Measurements from ENCODE around the gene DOCK6.

DOCK6 gene, protein sequence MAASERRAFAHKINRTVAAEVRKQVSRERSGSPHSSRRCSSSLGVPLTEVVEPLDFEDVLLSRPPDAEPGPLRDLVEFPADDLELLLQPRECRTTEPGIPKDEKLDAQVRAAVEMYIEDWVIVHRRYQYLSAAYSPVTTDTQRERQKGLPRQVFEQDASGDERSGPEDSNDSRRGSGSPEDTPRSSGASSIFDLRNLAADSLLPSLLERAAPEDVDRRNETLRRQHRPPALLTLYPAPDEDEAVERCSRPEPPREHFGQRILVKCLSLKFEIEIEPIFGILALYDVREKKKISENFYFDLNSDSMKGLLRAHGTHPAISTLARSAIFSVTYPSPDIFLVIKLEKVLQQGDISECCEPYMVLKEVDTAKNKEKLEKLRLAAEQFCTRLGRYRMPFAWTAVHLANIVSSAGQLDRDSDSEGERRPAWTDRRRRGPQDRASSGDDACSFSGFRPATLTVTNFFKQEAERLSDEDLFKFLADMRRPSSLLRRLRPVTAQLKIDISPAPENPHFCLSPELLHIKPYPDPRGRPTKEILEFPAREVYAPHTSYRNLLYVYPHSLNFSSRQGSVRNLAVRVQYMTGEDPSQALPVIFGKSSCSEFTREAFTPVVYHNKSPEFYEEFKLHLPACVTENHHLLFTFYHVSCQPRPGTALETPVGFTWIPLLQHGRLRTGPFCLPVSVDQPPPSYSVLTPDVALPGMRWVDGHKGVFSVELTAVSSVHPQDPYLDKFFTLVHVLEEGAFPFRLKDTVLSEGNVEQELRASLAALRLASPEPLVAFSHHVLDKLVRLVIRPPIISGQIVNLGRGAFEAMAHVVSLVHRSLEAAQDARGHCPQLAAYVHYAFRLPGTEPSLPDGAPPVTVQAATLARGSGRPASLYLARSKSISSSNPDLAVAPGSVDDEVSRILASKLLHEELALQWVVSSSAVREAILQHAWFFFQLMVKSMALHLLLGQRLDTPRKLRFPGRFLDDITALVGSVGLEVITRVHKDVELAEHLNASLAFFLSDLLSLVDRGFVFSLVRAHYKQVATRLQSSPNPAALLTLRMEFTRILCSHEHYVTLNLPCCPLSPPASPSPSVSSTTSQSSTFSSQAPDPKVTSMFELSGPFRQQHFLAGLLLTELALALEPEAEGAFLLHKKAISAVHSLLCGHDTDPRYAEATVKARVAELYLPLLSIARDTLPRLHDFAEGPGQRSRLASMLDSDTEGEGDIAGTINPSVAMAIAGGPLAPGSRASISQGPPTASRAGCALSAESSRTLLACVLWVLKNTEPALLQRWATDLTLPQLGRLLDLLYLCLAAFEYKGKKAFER (N-terminal part only)

DNA sequence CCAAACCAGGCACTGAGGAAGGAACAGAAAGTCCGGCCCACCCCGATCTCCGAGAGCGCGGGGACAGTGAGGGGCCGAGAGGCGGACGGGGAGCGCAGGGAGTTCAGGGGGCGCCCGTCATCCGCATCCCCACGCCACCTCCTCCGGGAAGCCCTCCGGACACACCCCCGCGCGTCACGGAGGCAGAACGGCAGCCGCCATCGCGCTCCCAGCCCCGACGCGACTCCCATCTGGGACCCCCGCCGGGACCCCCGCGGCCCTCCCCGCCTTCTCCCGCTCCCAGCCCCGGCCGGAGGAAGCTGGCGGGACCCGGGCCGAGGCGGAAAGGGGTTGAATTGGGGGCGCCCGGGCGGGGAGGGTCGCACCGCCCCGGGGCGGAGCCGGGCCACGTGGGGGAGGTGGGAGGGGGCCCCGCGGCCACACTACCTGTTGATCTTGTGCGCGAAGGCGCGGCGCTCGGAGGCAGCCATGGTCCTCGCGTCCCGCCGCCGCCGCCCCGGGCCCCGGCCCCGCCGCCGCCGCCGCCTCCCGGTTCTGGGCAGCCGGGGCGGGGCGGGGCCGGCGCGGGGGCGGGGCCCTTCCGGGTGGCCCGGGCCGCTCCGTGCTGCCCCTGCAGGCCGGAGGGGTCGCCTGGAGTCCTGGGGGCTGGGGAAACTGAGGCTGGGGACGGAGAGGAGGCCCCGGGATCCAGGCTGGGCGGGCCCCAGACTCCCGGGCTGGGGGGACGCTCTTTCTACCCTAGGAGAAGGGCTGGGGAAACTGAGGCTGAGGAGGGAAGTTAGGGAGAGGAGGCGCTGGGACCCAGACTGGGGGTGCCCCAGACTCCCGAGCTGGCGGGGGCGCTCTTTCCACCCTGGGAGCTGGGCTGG lies at the start of gene DOCK6:
DOCK6 (minus strand) TSS at position 554 of the 869 bp plus-strand sequence; CDS start at position 470, 84 bp downstream.
- in situ Hi-C loops (cut with MboI; ENCODE audit: low sequenced_read_pairs), result no loop called here

DNA sequence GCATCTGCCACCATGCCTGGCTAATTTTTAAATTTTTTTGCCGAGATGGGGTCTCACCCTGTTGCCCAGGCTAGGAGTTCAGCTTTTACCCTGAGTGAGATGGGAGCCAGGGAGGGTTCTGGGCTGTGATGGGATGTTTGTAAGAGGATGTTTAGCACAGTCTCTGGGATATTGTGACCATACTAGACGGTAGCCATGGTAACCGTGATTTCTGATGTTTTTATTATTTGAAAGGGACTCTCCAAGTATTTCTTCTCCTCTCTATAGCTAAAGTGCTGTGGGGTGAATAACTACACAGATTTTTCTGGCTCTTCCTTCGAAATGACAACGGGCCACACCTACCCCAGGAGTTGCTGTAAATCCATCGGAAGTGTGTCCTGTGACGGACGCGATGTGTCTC lies 44.0 kb upstream of the DOCK6 start:
- in situ Hi-C loops (cut with MboI; ENCODE audit: low sequenced_read_pairs), result no loop called here

DNA sequence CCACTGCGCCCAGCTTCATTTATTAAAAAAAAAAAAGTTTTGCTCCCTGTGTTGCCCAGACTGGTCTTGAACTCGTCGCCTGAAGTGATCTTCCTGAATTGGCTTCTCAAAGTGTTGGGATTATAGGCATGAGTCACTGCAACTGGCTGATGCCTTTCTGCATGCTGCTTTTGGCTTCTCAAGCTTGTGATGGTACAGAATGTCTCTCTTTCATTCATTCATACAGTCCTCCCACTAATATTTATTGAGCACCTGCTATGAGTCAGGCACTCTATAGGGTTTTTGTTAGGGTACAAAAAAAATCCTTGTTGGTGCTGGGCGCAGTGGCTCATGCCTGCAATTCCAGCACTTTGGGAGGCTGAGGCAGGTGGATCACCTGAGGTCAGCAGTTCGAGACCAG lies 42.6 kb upstream of the DOCK6 start:
- in situ Hi-C loops (cut with MboI; ENCODE audit: low sequenced_read_pairs), result no loop called here

DNA sequence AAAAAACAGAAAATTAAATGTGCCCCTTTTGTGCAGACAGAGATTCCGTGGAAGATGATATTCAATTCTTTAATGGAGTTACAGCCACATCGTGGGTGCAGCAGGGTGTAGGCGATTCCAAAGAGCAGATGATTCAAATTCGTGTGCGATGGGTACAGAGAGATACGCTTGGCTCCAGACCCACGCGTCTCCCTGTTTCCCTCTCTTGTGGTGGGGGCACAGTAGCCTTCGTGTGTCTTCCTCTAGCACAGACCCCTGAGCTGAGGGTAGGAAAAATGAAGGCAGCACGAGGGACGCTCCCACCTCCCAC lies 38.4 kb upstream of the DOCK6 start:
- in situ Hi-C loops (cut with MboI; ENCODE audit: low sequenced_read_pairs), result no loop called here

DNA sequence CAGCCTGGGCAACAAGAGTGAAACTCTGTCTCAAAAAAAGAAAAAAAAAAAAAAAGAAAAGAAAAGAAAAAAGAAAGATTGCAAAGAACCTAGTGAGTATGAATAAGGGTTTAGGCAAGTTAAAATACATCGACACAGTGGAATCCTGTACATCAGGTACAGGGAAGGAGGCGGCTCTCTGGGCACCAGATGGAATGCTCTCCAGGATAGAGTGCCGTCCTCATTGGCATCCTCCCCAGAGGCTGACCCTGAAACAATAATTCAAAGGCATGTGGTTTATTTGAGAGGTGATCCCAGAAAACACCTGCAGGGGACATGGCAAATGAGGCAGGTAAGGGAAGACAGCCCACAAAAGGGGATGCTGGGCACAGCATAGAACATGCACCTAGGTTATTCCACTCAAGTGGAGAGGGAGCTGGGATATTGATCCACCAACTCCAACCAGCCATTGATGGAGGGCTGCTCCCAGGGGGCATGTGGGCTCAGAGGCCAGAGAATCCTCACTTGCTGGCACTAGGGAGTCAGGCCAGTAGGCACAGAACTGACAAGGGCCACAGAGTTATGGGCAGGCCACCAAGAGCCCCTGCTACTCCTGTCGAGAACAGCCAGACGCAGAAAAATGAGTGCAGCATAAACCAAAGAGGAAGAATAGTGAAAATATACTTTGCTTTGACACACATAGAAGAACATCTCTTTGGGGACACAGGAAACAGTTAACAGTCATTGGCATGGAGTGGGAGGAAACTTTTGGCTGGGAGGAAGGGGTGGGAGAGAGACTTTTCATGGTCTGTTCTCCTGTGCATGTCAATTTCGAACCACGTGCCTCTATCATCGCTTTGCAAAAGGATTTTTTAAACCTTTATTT lies 37.9 kb upstream of the DOCK6 start:
- in situ Hi-C loops (cut with MboI; ENCODE audit: low sequenced_read_pairs), result no loop called here

DNA sequence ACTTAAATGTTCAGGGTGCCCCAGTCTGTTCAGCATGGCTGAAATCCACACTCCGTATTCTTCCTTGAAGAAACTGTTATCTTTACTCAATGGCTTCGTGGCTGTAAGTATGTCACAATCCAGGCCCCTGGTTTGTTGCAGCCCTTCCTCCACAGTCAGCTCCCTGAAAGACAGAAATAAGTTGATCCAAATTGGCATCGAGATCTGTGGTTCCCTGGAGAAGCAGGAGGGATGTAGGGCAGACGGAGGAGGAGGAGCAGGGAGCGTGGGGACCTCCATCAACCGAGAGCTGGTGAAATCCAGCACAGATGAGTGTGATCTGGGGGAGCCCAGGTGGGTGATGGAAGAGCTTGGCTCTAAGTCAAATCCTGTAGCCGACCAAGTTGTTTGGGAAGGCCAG lies 33.9 kb upstream of the DOCK6 start:
- in situ Hi-C loops (cut with MboI; ENCODE audit: low sequenced_read_pairs), result no loop called here

DNA sequence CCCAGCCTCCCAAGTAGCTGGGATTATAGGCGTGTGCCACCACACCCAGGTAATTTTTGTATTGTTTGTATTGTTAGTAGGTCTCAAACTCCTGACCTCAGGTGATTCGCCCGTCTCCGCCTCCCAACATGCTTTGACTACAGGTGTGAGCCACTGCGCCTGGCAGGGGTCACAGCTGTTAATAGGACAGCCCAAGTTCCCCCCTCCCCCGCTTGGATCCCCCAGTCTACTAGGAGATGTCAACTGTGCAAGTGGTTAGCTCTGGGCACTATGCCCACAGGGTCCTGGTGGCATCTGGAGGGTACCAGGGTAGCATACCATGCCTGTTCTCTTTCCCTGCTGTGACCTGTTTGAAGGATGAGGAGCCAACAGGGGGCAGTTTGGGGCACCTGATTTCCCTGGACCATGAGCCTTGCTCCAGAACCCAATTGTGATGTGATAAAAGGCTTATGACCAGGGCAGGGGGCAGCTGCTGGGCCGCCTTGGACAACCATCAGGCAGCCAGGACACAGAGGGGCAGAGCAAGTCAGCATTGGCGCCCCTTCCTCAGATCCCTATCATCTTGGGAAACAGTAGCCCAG lies 33.4 kb upstream of the DOCK6 start, which contains the start of gene TSPAN16:
TSPAN16 (plus strand) TSS at position 496 of the 581 bp plus-strand sequence. CDS start 138 bp downstream, outside the sequence.
- in situ Hi-C loops (cut with MboI; ENCODE audit: low sequenced_read_pairs), result no loop called here

DNA sequence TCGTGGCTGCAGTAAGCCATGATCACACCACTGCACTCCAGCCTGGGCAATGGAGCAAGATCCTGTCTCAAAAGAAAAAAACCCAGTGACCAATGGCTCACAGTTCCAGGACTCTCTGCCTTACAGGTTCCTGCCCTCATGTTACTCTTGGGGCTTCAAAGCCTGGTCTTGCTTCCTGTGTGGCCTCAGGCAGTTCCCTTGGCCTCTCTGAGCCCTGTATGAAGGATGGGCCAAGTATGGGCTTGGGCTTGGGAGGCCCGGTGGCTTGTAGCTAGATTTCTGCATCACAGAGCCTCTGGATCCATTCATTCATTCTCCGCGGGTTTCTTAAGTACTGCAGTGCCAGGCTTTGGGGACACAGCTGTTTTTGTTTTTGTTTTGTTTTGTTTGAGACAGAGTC lies 32.9 kb upstream of the DOCK6 start:
- in situ Hi-C loops (cut with MboI; ENCODE audit: low sequenced_read_pairs), result no loop called here

DNA sequence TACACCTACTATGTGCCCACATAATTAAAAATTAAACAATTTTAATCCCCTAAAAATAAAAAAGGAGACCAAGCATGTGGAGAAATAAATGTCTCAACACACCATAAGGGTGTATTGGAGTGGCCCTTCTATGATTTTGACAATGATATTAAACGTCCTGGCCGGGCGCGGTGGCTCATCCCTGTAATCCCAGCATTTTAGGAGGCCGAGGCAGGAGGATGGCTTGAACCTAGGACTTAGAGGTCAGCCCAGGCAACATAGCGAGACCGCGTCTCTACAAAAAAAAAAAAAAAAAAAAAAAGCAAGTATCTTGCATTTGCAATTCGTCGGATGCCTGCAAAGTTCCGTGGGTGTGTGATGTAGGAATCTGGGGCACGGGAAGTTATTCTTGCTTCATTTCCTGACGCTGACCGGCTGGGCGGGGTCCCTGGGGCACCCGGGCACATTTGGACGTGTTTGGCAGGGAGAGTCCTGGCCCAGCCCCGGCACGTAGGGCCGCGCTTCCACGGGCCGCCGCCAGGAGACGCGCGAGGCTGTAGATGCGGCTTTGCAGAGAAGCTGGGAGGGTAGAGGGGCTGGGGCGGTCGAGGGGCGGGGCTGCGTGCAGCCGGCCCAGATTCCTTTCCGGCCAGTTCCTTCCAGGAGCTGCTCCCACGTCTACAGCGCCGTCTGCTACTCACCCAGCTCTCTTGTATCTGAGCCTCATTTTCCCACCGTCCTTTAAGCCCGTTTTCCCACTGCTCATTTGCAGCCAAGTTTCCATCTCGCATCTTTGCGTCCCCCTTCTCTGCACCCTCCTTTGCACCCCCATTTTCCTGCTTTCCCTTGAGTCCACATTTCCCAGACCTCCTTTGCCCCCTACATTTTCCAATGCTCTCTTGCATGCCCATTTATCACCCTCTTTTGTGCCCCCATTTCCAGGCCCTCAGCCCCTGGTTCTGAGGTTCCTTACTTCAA lies 31.4 kb upstream of the DOCK6 start:
- in situ Hi-C loops (cut with MboI; ENCODE audit: low sequenced_read_pairs), result no loop called here

DNA sequence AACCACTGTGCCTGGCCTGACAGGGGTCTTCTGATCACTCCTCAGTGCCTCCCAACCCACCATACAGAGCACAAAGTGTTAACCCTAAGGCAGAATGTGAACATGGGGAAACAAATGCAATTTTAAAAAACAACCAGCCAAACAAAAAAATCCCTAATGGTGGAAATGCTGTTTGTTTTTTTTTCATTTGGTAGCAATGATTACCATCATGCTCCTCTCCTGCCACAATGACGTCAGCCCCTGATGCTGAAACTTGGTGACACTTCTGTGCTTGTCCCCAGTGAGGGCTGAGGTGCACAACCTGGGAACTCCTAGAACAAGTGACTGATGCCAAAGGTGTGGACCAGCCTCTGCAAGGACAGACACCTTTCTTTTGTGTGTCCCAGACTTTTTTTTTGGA lies 29.7 kb upstream of the DOCK6 start:
- in situ Hi-C loops (cut with MboI; ENCODE audit: low sequenced_read_pairs), result no loop called here

DNA sequence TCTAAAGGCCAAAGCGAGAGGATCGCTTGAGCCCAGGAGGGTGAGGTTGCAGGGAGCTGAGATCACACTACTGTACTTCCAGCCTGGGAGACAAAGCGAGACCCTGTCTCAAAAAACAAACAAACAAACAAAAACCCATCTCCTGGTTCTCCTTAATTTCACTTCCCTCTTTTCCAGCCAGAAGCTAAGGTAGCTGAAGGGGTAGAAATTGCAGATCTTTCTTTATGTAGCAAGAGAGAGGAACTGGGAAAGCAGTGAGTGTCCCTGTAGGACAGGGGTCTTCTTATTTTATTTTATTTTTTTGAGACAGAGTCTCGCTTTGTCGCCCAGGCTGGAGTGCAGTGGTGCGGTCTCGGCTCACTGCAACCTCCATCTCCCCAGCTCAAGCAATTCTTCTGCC lies 29.1 kb upstream of the DOCK6 start:
- in situ Hi-C loops (cut with MboI; ENCODE audit: low sequenced_read_pairs), result no loop called here

DNA sequence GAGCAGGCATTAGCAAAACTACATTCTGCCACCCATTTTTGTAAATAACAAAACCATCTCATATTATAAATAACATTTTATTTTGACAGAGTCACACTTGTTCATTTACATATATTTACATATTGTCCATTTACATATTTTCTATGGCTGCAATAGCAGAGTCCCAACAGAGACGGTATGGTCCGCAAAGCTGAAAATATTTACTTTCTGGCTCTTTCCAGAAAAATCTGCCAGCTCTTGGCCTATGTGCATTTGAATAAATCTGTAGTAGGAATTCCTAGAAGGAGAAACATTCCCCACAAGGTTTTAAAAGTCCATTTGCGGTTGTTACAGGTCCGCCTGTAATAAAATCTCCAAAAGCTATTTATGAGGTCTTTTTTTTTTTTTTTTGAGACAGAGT lies 27.9 kb upstream of the DOCK6 start:
- in situ Hi-C loops (cut with MboI; ENCODE audit: low sequenced_read_pairs), result no loop called here

DNA sequence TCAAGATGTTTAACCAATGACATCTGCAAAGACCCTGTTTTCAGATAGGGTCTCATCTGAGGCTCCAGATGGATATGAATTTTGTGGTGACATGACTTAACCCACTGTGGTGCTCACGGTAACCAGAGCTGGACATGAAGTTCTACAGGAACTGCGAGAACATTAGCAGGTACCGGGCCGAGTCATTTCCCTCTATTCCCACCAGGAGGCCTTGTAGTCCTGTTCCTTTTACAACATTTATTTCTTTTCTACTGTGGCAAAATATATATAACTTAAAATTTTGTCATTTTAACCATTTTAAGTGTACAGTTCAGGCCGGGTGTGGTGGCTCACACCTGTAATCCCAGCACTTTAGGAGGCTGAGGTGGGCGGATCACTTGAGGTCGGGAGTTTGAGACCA lies 26.0 kb upstream of the DOCK6 start:
- in situ Hi-C loops (cut with MboI; ENCODE audit: low sequenced_read_pairs), result no loop called here

DNA sequence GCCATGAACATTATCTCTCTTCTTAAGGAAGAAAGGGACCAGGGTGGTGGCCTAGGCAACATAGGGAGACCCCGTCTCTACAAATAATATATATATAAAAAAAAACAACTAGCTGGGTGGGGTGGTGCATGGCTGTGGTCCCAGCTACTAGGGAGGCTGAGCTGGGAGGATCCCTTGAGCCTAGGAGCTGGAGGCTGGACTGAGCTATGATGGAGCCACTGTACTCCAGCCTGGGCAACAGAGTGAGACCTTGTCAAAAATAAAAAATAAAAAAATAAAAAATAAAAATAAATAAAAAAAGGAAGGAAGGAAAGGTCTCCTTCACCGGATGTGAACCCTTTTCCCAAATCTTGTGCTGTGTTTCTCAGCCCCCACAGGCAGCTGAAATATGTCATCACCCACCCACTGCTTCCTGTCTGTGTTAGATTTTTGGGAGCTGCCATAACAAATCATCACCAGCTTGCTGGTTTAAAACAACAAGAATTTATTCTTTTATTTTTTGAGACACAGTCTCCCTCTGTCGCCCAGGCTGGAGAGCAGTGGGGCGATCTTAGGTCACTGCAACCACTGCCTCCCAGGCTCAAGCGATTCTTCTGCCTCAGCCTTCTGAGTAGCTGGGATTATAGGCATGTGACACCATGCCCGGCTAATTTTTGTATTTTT lies 24.1 kb upstream of the DOCK6 start:
- in situ Hi-C loops (cut with MboI; ENCODE audit: low sequenced_read_pairs), result no loop called here

DNA sequence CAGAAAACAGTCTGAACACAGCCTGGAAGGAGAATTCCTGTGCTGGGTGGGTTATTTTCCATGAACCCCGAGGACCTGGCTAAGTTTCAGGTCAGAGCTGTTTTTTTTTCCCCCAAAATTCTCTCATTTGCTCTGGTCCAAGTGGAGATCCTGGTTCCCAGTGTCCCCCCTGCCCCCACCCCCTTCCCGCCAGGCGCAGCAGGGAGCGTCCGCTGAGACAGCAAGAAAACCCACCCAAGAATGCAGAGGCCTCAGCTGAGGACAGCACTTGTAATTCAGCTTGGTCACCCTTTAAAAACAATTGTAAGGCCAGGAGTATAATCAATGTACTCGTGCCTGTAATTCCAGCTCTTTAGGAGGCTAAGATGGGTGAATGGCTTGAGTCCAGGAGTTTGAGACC lies 22.2 kb upstream of the DOCK6 start:
- in situ Hi-C loops (cut with MboI; ENCODE audit: low sequenced_read_pairs), result no loop called here

DNA sequence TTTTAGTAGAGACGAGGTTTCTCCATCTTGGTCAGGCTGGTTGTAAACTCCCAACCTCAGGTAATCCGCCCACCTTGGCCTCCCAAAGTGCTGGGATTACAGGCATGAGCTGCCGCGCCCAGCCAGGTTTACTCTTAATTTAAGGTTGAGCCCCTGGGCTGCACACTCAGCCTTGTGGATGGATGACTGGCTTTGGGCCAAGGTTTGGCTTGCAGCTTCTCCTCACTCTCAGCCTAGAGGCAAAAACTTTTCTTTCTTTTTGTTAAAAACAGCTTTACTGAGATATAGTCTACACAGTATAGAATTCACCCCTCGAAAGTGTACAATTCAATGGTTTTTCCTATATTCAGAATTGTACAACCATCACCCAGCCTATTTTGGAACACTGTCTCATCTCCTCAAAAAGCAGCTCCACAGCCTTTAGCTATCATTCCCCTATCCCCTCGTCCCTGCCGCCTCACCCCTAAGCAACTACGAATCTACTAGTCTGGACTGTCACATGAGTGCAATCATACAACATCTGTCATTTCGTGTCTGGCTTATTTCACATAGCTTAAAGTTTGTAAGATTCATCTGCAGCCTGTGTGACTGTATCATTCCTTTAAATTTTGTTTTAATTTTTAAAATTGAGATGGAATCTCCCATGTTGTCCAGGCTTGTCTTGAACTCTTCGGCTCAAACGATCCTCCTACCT lies 19.2 kb upstream of the DOCK6 start:
- in situ Hi-C loops (cut with MboI; ENCODE audit: low sequenced_read_pairs), result no loop called here

Data from HL-60/S4 treated with phorbol 12-myristate 13-acetate at 8.2 ng/mL for 4 days and 3 days (cell line).